Ishikawa (cell line): ENCODE measurements around the gene DCHS1.

Source experiments
- CEBPB ChIP-seq: IDR thresholded peaks from 2 replicates; pipeline ENCODE4 v1.6.1; 2012
- CREB1 ChIP-seq: IDR thresholded peaks from 2 replicates; pipeline ENCODE4 v1.6.1; 2012; ENCODE audit warnings: low read depth
- EGR1 ChIP-seq: IDR thresholded peaks from 2 replicates; pipeline ENCODE4 v1.6.1; 2012
- EP300 ChIP-seq: IDR thresholded peaks from 2 replicates; pipeline ENCODE4 v1.6.1; 2012; ENCODE audit warnings: borderline replicate concordance
- FOXM1 ChIP-seq: IDR thresholded peaks from 2 replicates; pipeline ENCODE4 v1.6.1; 2012; ENCODE audit warnings: low read depth, borderline replicate concordance
- NFIC ChIP-seq: IDR thresholded peaks from 2 replicates; pipeline ENCODE4 v1.6.1; 2012
- RAD21 ChIP-seq: IDR thresholded peaks from 2 replicates; pipeline ENCODE4 v1.6.1; 2012; ENCODE audit warnings: low read depth
- TAF1 ChIP-seq: IDR thresholded peaks from 2 replicates; pipeline ENCODE4 v1.6.1; 2012; ENCODE audit warnings: low read depth, mild to moderate bottlenecking
- TCF12 ChIP-seq: IDR thresholded peaks from 2 replicates; pipeline ENCODE4 v1.6.1; 2012; ENCODE audit warnings: low read depth
- TEAD4 ChIP-seq: IDR thresholded peaks from 2 replicates; pipeline ENCODE4 v1.6.1; 2012
- YY1 ChIP-seq: IDR thresholded peaks from 2 replicates; pipeline ENCODE4 v1.6.1; 2012; ENCODE audit warnings: low read depth
- ZBTB7A ChIP-seq: IDR thresholded peaks from 2 replicates; pipeline ENCODE4 v1.6.1; 2012; ENCODE audit warnings: low read depth
- TF ChIP-seq, protein P1 (sequence below): IDR thresholded peaks from 2 replicates; pipeline ENCODE4 v1.6.1; 2012
- TF ChIP-seq, protein P2 (sequence below): IDR thresholded peaks from 2 replicates; pipeline ENCODE4 v1.6.1; 2012; ENCODE audit warnings: low read depth, mild to moderate bottlenecking
- TF ChIP-seq, protein P3 (sequence below): IDR thresholded peaks from 2 replicates; pipeline ENCODE4 v1.6.1; 2012

The DCHS1 gene

DNA sequence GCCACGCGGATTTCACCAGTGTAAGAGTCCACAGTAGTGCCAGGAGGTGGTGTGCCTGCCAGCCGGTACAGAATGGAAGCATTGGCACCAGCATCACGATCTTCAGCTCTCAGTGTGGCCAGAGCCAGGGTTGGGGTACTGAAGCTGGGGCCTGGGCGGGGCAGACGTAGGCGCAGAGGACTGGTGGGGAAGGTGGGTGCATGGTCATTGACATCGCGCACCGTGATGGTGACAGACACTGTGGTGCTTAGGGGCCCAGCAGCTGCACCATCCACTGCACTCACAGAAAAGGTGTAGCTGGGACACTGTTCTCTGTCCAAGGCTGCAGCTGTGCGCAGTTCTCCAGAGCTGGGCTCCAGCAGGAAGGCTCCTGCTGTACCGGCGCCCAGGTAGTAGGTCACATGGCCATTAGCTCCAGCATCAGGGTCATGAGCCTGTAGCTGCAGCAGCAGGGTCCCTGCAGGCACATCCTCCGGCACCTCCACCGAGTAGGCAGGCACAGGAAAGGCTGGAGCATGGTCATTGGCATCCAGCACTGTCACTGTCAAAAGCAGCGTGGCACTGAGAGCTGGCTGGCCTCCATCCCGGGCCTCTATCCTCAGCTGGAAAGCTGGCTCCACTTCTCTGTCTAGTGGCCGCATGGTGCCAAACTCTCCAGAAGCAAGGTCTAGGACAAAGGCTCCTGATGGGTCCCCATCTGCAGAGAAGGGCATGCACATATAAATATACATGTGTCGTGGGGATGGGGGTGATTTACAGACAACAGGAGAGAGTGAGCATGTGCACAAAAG, 28.4 kb downstream of the DCHS1 start:
- TF ChIP-seq TCF12, result no peak
- TF ChIP-seq, protein P1, sequence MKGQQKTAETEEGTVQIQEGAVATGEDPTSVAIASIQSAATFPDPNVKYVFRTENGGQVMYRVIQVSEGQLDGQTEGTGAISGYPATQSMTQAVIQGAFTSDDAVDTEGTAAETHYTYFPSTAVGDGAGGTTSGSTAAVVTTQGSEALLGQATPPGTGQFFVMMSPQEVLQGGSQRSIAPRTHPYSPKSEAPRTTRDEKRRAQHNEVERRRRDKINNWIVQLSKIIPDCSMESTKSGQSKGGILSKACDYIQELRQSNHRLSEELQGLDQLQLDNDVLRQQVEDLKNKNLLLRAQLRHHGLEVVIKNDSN, result no peak
- TF ChIP-seq, protein P2, sequence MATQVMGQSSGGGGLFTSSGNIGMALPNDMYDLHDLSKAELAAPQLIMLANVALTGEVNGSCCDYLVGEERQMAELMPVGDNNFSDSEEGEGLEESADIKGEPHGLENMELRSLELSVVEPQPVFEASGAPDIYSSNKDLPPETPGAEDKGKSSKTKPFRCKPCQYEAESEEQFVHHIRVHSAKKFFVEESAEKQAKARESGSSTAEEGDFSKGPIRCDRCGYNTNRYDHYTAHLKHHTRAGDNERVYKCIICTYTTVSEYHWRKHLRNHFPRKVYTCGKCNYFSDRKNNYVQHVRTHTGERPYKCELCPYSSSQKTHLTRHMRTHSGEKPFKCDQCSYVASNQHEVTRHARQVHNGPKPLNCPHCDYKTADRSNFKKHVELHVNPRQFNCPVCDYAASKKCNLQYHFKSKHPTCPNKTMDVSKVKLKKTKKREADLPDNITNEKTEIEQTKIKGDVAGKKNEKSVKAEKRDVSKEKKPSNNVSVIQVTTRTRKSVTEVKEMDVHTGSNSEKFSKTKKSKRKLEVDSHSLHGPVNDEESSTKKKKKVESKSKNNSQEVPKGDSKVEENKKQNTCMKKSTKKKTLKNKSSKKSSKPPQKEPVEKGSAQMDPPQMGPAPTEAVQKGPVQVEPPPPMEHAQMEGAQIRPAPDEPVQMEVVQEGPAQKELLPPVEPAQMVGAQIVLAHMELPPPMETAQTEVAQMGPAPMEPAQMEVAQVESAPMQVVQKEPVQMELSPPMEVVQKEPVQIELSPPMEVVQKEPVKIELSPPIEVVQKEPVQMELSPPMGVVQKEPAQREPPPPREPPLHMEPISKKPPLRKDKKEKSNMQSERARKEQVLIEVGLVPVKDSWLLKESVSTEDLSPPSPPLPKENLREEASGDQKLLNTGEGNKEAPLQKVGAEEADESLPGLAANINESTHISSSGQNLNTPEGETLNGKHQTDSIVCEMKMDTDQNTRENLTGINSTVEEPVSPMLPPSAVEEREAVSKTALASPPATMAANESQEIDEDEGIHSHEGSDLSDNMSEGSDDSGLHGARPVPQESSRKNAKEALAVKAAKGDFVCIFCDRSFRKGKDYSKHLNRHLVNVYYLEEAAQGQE, result no peak
- TF ChIP-seq CEBPB, result no peak
- TF ChIP-seq, protein P3, sequence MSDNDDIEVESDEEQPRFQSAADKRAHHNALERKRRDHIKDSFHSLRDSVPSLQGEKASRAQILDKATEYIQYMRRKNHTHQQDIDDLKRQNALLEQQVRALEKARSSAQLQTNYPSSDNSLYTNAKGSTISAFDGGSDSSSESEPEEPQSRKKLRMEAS, result no peak
- no peak for TF ChIP-seq NFIC
- TF ChIP-seq TAF1, result no peak
- TF ChIP-seq FOXM1, result no peak
- TF ChIP-seq TEAD4, result no peak
- TF ChIP-seq CREB1, result no peak
- no peak for TF ChIP-seq EP300
- no peak for TF ChIP-seq RAD21
- no peak for TF ChIP-seq YY1
- TF ChIP-seq ZBTB7A, result no peak
- no peak for TF ChIP-seq EGR1

DNA sequence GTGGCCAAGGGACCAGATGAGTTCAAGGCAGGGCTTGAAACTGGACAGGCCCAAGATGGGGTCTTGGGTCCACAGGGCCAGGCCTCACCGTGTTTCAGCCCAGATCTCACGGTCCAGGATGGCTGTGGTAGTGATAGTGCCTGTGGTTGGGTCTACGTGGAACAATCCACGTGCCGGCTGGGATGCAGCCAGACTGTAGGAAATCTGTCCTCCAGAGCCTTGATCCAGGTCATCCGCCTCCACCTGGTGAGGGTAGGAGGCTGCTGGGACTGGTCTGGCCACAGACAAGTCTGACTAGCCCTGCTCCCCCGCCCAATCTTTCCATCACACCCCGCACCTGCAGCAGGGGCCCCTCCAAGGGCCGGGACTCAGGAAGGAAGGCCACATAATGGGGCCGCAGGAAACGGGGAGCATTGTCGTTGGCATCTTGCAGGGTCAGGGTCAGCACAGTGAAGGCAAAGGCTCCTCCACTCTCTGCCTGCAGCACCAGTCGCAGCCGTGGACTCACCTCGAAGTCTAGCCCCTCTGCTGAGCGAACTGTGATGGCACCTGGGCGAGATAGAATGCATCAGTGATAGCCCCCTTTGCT, 29.7 kb downstream of the DCHS1 start:
- no peak for TF ChIP-seq FOXM1
- TF ChIP-seq, protein P3, result no peak

DNA sequence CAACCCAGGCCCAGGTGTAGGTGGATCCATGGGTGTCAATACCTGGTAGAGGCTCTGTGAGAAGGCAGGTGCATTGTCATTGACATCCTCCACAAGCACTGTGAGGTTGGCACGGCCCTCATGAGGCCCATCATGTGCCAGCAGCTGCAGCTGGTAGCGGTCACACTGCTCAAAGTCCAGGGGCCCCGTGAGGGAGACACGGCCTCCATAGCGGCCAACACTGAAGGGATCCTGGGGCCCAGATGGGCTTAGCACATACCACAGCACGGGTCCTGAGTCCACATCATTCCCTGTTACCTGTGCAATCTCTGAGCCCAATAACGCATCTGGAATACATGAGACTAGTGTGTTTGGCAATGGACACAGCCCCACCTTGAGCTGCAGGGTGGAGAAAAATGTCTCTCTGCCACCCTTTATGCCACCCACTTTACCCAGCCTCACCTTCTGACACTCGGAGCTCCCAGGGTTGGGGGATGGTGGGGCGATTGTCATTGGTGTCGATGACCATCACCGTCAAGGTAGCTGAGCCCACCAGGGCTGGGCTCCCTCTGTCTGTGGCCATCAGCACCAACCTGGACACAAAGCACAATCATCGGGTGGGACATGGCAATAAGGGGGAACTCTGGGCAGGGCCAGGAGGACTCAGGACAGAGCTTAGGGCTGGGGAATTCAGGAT, 30.3 kb downstream of the DCHS1 start:
- TF ChIP-seq EP300, result no peak
- TF ChIP-seq, protein P1, result no peak
- TF ChIP-seq CEBPB, result no peak
- TF ChIP-seq, protein P2, result no peak
- TF ChIP-seq TAF1, result no peak
- TF ChIP-seq, protein P3, result no peak
- TF ChIP-seq TCF12, result no peak
- no peak for TF ChIP-seq FOXM1
- TF ChIP-seq NFIC, result no peak
- no peak for TF ChIP-seq RAD21
- no peak for TF ChIP-seq EGR1
- no peak for TF ChIP-seq CREB1
- TF ChIP-seq TEAD4, result no peak
- no peak for TF ChIP-seq YY1
- TF ChIP-seq ZBTB7A, result no peak

DNA sequence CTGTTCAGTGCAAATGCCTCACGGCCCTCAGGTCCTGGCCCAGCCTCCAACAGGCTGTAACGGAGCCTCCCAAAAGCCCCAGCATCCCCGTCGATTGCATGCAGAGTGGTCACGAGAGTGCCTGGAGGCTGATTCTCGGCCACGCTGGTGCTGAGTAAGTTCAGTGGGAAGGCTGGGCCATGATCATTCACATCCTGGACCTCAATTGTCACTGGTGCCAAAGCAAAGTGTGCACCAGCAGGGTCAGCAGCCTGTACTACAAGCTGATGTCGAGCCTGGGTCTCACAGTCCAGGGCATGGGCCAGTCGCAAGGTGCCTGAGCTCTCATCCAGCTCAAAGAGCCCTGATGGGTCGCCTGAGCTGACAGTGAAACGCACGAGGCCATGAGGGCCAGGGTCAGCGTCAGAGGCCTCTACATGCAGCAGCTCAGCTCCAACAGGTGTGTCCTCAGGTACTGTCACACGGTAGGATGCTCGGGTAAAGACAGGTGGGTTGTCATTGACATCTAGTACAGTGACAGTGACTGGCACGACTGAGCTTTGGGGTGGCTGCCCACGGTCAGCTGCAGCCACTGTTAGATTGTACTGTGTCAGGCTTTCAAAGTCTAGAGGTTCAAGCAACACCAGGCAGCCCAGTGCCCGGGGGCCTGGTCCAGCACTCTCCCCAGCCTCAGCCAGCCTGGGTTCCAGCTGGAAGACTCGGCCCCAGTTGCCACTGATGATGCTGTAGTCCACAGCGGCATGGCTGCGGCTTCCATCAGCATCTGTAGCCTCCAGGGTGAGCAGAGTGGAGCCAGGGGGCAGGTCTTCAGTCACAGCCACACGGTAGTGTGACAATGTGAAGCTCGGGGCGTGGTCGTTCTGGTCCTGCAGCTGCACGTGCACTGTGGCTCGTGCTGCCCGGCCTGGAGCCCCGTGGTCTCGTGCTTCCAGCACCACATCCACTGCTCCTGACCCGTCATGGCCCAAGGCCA, 31.9 kb downstream of the DCHS1 start:
- TF ChIP-seq EP300 (no peak), ZBTB7A (no peak), CEBPB (no peak), FOXM1 (no peak), NFIC (no peak), TCF12 (no peak), CREB1 (no peak)
- TF ChIP-seq, protein P3, result no peak
- TF ChIP-seq, protein P1, result no peak
- TF ChIP-seq, protein P2, result no peak
